ENCODE results near the gene CADM4.
A peak's percentile ranks its signal among the peaks of the same experiment; 100 is the strongest.

Gene CADM4

DNA sequence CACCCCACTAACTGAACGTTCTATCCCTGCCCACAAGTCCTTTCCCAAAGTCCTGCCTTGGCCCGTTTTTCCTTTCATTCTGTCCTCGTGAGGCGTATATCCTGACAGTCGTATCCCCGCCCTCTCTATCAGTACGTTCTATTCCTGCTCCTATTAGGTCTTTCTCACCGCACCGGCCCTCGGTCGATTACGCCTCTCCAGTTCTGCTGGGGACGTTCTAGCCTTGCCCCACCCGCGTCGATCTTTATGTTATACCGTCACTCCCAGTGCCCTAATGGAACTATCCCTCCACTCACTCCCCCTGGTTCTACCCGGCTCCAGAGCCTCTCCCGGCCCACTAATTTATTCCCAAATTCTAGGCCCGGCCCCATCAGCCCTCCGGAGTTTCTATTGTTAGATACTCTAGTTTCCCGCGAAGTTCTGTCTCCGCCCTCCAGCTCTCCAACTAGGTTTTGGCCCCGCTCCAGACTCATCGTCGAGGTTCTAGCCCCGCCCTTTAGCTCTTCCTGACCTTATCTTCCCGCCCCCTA, 28.3 kb upstream of the CADM4 start:
- Histone ChIP-seq H3K4me2 (ENCODE audit: low read length) (peak overlapping the region; percentile 62), H3K27me3 (ENCODE audit: control insufficient read depth, low read length) (peaks cover 30% of the 10 kb centered on the region), H3K9me2 (replicated peaks; ENCODE audit: control insufficient read depth, low read length) (no peaks in the 10 kb centered on the region), H3K9me3 (ENCODE audit: control insufficient read depth, insufficient read depth, low read length) (no peaks in the 10 kb centered on the region), H3K4me3 (ENCODE audit: low read length) (peak overlapping the region; percentile 54), H3K4me1 (ENCODE audit: control insufficient read depth, low read length) (peaks cover 29% of the 10 kb centered on the region), H3K27ac (ENCODE audit: low read depth, low read length) (no peak overlapping the region), H3F3A (ENCODE audit: control insufficient read depth, insufficient read depth) (no peaks in the 10 kb centered on the region), H3K79me2 (ENCODE audit: control insufficient read depth, low read length) (no peaks in the 10 kb centered on the region), H4K20me1 (ENCODE audit: control insufficient read depth, insufficient read depth, low read depth, low read length) (no peaks in the 10 kb centered on the region), H3K36me3 (ENCODE audit: control insufficient read depth, low read length) (no peaks in the 10 kb centered on the region)
- TF ChIP-seq, protein P1, sequence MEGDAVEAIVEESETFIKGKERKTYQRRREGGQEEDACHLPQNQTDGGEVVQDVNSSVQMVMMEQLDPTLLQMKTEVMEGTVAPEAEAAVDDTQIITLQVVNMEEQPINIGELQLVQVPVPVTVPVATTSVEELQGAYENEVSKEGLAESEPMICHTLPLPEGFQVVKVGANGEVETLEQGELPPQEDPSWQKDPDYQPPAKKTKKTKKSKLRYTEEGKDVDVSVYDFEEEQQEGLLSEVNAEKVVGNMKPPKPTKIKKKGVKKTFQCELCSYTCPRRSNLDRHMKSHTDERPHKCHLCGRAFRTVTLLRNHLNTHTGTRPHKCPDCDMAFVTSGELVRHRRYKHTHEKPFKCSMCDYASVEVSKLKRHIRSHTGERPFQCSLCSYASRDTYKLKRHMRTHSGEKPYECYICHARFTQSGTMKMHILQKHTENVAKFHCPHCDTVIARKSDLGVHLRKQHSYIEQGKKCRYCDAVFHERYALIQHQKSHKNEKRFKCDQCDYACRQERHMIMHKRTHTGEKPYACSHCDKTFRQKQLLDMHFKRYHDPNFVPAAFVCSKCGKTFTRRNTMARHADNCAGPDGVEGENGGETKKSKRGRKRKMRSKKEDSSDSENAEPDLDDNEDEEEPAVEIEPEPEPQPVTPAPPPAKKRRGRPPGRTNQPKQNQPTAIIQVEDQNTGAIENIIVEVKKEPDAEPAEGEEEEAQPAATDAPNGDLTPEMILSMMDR (IDR thresholded peaks at IDR 0.05; ENCODE audit: low read depth, low read length, poor library complexity, severe bottlenecking), result no peak
- TF ChIP-seq EZH2phosphoT487 (IDR thresholded peaks at IDR 0.05; ENCODE audit: borderline replicate concordance, low read length), result no peak

DNA sequence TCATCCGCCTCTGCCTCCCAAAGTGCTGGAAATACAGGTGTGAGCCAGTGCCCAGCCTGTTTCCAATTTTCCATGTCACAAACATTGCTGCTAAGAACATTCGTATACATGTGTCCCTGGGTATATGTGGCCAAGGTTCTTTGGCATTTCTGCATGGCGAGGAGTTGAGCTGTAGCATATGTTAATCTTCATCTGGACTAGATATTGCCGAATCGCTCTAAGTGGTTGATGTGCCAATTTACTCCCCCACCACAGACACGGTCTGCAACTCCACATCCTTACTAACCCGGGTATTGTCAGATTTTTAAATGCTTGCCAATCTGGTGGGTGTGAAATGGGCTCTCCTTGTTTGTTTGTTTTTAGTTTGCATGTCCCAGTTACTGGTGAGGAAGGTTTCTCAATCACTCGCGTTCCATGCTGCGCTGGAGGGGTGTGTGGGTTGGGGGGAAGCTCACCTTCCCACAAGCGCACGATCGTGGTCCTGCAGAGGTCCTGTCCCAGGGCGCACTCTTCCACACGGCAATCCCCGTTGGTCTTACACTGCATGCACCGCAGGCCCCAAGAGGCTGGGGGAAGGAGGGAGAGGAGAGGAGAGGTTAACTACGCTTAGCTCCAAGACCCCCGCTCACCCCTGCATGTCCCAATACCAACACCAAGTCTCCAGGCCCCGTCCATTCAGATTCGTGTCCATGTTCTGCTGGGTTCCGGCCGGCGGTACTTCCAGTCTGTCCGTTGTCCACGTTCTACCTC, 27.7 kb upstream of the CADM4 start:
- Histone ChIP-seq H3K9me3 (ENCODE audit: control insufficient read depth, insufficient read depth, low read length) (no peaks in the 10 kb centered on the region), H3K4me2 (ENCODE audit: low read length) (peak overlapping the region; percentile 62; the same call in 1 of the 2 replicates), H3K4me3 (ENCODE audit: low read length) (peak overlapping the region; percentile 54), H4K20me1 (ENCODE audit: control insufficient read depth, insufficient read depth, low read depth, low read length) (no peaks in the 10 kb centered on the region), H3K9me2 (replicated peaks; ENCODE audit: control insufficient read depth, low read length) (no peaks in the 10 kb centered on the region), H3K27ac (ENCODE audit: low read depth, low read length) (no peak overlapping the region), H3F3A (ENCODE audit: control insufficient read depth, insufficient read depth) (no peaks in the 10 kb centered on the region), H3K79me2 (ENCODE audit: control insufficient read depth, low read length) (no peaks in the 10 kb centered on the region), H3K27me3 (ENCODE audit: control insufficient read depth, low read length) (peaks cover 30% of the 10 kb centered on the region), H3K4me1 (ENCODE audit: control insufficient read depth, low read length) (peaks cover 29% of the 10 kb centered on the region), H3K36me3 (ENCODE audit: control insufficient read depth, low read length) (no peaks in the 10 kb centered on the region)
- TF ChIP-seq EZH2phosphoT487 (IDR thresholded peaks at IDR 0.05; ENCODE audit: borderline replicate concordance, low read length), result no peak
- TF ChIP-seq, protein P1 (IDR thresholded peaks at IDR 0.05; ENCODE audit: low read depth, low read length, poor library complexity, severe bottlenecking), result no peak

DNA sequence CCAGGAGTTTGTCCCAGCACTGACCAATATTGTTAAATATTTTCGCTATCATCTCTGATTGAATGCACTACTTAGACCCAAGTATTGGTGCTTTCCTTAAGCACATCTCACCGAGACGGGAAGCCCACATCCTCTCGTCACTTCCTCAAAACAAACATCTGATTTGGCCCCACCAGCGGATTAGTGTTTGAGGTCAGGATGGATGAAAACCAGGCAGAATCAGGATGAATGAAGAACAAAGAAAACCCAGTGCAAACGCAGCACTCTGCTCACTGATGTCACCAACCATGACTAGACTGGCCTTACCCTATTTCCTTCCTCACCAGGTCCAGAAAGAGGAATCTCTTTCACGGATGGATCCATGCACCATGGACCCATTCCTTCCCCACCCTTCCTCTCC, 24.4 kb upstream of the CADM4 start:
- H3K4me2 ChIP-seq (ENCODE audit: low read length), result peak overlapping the region; percentile 21; the same call in 1 of the 2 replicates
- H3K4me1 ChIP-seq (ENCODE audit: control insufficient read depth, low read length), result peaks cover 16% of the 10 kb centered on the region

More for the DNA sequence above, 24.4 kb upstream of the CADM4 start:
- Histone ChIP-seq H3K9me2 (replicated peaks; ENCODE audit: control insufficient read depth, low read length) (no peaks in the 10 kb centered on the region), H3F3A (ENCODE audit: control insufficient read depth, insufficient read depth) (no peaks in the 10 kb centered on the region), H4K20me1 (ENCODE audit: control insufficient read depth, insufficient read depth, low read depth, low read length) (no peaks in the 10 kb centered on the region), H3K27me3 (ENCODE audit: control insufficient read depth, low read length) (peaks cover 6% of the 10 kb centered on the region), H3K79me2 (ENCODE audit: control insufficient read depth, low read length) (no peaks in the 10 kb centered on the region), H3K36me3 (ENCODE audit: control insufficient read depth, low read length) (no peaks in the 10 kb centered on the region), H3K9me3 (ENCODE audit: control insufficient read depth, insufficient read depth, low read length) (no peaks in the 10 kb centered on the region), H3K4me3 (ENCODE audit: low read length) (no peak overlapping the region), H3K27ac (ENCODE audit: low read depth, low read length) (no peak overlapping the region)
- TF ChIP-seq, protein P1 (IDR thresholded peaks at IDR 0.05; ENCODE audit: low read depth, low read length, poor library complexity, severe bottlenecking), result no peak
- TF ChIP-seq EZH2phosphoT487 (IDR thresholded peaks at IDR 0.05; ENCODE audit: borderline replicate concordance, low read length), result no peak
